PC-3 (cell line): ENCODE results near the gene PRKN. TPM values are rescaled to one million over a fixed set of nuclear protein-coding genes. Genes with fewer than 3 reads are reported as not detected.

ENCODE experiments used
- ATAC-seq: fragments of 200-7000 bp; cut with Tn5 transposase; 2 replicates; pipeline ENCODE4 v1.9.1; 2020; ENCODE audit warnings: mild to moderate bottlenecking, moderate library complexity
- BruUV-seq: library from RNA; stranded (reverse); fragments of 400-500 nt; replicated peaks from 2 replicates; lab custom pipeline; 2021; lab: Mats Ljungman, UMichigan
- CTCF ChIA-PET: fragments of 300-600 bp; sonication (Branson Sonifier 250); formaldehyde crosslinking; loops from one replicate; lab custom pipeline; 2022; ENCODE audit warnings: antibody characterized with exemption; lab: Charles Lee
- POLR2A ChIA-PET: fragments of 300-600 bp; sonication (Branson Sonifier 250); formaldehyde crosslinking; loops from one replicate; lab custom pipeline; 2022; ENCODE audit warnings: antibody characterized with exemption; ENCODE audit not compliant: unreplicated experiment; lab: Charles Lee
- DNase-seq: peaks from one replicate; pipeline ENCODE4 v3.0.0-alpha.2; 2015
- H2AFZ ChIP-seq: fragments of 300-600 bp; sonication (generic); 2 replicates; pipeline ENCODE4 v1.6.0; 2016; ENCODE audit warnings: antibody characterized with exemption, low read length
- H3F3A ChIP-seq: fragments of 300-600 bp; sonication (generic); one replicate; pipeline ENCODE4 v1.6.0; 2017; ENCODE audit warnings: antibody characterized with exemption, low read length, control low read depth, mild to moderate bottlenecking; ENCODE audit not compliant: unreplicated experiment
- H3K27ac ChIP-seq: fragments of 300-600 bp; sonication (generic); 2 replicates; pipeline ENCODE4 v1.5.1; 2016; ENCODE audit warnings: mild to moderate bottlenecking, low read length
- H3K27me3 ChIP-seq: fragments of 300-600 bp; sonication (generic); 2 replicates; pipeline ENCODE4 v1.6.1; 2016; ENCODE audit warnings: low read length, mixed read lengths
- H3K36me3 ChIP-seq: fragments of 300-600 bp; sonication (generic); 2 replicates; pipeline ENCODE4 v1.6.1; 2016; ENCODE audit warnings: low read depth, mixed run types, low read length, mixed read lengths
- H3K4me1 ChIP-seq: fragments of 300-600 bp; sonication (generic); 2 replicates; pipeline ENCODE4 v1.5.1; 2016; ENCODE audit warnings: low read length; ENCODE audit not compliant: insufficient read depth
- H3K4me2 ChIP-seq: fragments of 300-600 bp; sonication (generic); 2 replicates; pipeline ENCODE4 v1.6.0; 2016; ENCODE audit warnings: low read length
- H3K4me3 ChIP-seq: fragments of 300-600 bp; sonication (generic); 2 replicates; pipeline ENCODE4 v1.5.1; 2016; ENCODE audit warnings: mild to moderate bottlenecking, low read length, mixed read lengths
- H3K79me2 ChIP-seq: fragments of 300-600 bp; sonication (generic); 2 replicates; pipeline ENCODE4 v1.6.1; 2017; ENCODE audit warnings: low read length, mixed read lengths
- H3K9ac ChIP-seq: fragments of 300-600 bp; sonication (generic); 2 replicates; pipeline ENCODE4 v1.6.0; 2016; ENCODE audit warnings: mild to moderate bottlenecking, low read length
- H3K9me2 ChIP-seq: fragments of 300-600 bp; sonication (generic); replicated peaks from 2 replicates; pipeline ENCODE4 v1.6.1; 2016; ENCODE audit warnings: mixed run types, low read length, mixed read lengths
- H3K9me3 ChIP-seq: fragments of 300-600 bp; sonication (generic); 2 replicates; pipeline ENCODE4 v1.6.1; 2016; ENCODE audit warnings: low read length, mixed read lengths
- H4K20me1 ChIP-seq: fragments of 300-600 bp; sonication (generic); 2 replicates; pipeline ENCODE4 v1.6.1; 2016; ENCODE audit warnings: low read length, mixed read lengths
- EZH2 ChIP-seq: fragments of 300-600 bp; sonication (generic); IDR thresholded peaks from one replicate; pipeline ENCODE4 v1.6.1; 2017; ENCODE audit warnings: antibody characterized with exemption, mild to moderate bottlenecking, low read length; ENCODE audit not compliant: unreplicated experiment
- EZH2phosphoT487 ChIP-seq: fragments of 300-600 bp; sonication (generic); IDR thresholded peaks from 2 replicates; pipeline ENCODE4 v1.6.1; 2018; ENCODE audit warnings: mild to moderate bottlenecking, antibody characterized with exemption, low read length, borderline replicate concordance
- intact Hi-C: fragments of 100-400 bp; cut with micrococcal nuclease; formaldehyde crosslinking; loops from 2 replicates; pipeline ENCODE4 v1.9.0; 2023
- total RNA-seq: library from RNA; depleted of rRNA; stranded (reverse); fragments of >200 nt; gene quantifications from 2 replicates; pipeline ENCODE4 v1.2.3, GENCODE V29; 2014
- TF ChIP-seq, protein P1 (sequence below): fragments of 300-600 bp; sonication (generic); conservative IDR thresholded peaks from 2 replicates; pipeline ENCODE4 v1.5.1; 2017; ENCODE audit warnings: antibody characterized with exemption, low read depth, mild to moderate bottlenecking, low read length

PRKN gene
- total RNA-seq, 1 experiment from 2014 or later = not detected

DNA sequence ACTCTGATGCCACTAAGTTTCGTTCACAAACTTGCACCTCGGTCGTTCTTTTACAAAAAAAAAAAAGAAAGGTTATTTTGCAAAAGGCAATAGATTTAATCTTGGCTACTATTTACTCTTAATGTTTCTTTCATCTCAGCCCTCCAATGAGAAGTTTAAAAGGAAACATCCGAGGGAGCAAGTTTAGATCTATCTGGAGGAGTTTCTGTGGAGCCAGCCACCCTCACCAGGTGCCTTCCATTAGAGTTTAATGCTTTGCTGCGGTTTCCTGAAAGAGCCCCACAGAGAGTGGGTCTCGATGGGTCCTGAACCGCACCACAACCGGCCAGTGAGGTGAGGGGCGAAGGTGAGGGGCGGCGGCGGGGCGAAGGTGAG, 632 bp downstream of the PRKN start:
- ATAC-seq = peak; percentile 14; the same call in 1 of the 2 replicates
- POLR2A ChIA-PET = no interaction called here
- no peaks in the 10 kb centered on the region for H3K79me2 ChIP-seq

DNA sequence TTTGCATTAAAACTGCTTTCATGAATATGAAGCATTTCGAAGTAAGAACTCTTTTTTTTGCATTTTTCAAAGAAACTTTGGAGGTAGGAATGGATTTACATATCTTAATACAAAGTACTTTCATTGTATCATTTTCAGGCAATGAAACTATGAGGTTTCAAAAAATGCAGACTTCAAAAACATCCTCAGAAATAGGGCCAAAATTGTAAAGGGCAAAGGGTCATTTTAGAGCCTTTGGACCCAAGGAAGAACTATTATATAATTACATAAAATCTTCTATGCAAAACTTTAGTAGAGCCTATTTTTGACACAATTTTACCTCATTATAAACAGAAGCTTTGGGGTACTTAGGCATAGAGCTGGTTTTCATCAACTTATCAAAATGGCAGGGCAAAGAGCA, 4.9 kb downstream of the PRKN start:
- no peak overlapping the region for H3K4me3 ChIP-seq
- H3K4me1 ChIP-seq = peaks cover 8% of the 10 kb centered on the region; the same call in 1 of the 2 replicates
- H4K20me1 ChIP-seq = no peaks in the 10 kb centered on the region
- no peak for ATAC-seq
- no peak overlapping the region for H3K4me2 ChIP-seq
- intact Hi-C loops = no loop called here
- no peaks in the 10 kb centered on the region for H3K27me3 ChIP-seq
- no peak for DNase-seq
- no peaks in the 10 kb centered on the region for H3K9me3 ChIP-seq
- no peak overlapping the region for H3K27ac ChIP-seq
- BruUV-seq = no TSS peak
- TF ChIP-seq EZH2 = no peak
- TF ChIP-seq, protein P1, sequence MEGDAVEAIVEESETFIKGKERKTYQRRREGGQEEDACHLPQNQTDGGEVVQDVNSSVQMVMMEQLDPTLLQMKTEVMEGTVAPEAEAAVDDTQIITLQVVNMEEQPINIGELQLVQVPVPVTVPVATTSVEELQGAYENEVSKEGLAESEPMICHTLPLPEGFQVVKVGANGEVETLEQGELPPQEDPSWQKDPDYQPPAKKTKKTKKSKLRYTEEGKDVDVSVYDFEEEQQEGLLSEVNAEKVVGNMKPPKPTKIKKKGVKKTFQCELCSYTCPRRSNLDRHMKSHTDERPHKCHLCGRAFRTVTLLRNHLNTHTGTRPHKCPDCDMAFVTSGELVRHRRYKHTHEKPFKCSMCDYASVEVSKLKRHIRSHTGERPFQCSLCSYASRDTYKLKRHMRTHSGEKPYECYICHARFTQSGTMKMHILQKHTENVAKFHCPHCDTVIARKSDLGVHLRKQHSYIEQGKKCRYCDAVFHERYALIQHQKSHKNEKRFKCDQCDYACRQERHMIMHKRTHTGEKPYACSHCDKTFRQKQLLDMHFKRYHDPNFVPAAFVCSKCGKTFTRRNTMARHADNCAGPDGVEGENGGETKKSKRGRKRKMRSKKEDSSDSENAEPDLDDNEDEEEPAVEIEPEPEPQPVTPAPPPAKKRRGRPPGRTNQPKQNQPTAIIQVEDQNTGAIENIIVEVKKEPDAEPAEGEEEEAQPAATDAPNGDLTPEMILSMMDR = no peak
- no peak for TF ChIP-seq EZH2phosphoT487
- no peaks in the 10 kb centered on the region for H3K79me2 ChIP-seq
- CTCF ChIA-PET = no interaction called here
- POLR2A ChIA-PET = no interaction called here
- no peak overlapping the region for H3K9ac ChIP-seq
- no peaks in the 10 kb centered on the region for H3K36me3 ChIP-seq
- no peak overlapping the region for H2AFZ ChIP-seq
- H3F3A ChIP-seq = no peaks in the 10 kb centered on the region
- H3K9me2 ChIP-seq = no peaks in the 10 kb centered on the region

More for the DNA sequence above, 632 bp downstream of the PRKN start:
- no peaks in the 10 kb centered on the region for H3K9me3 ChIP-seq
- TF ChIP-seq EZH2 = no peak
- no peak for TF ChIP-seq EZH2phosphoT487
- TF ChIP-seq, protein P1 = no peak
- no peak overlapping the region for H3K27ac ChIP-seq
- H3K4me1 ChIP-seq = peaks cover 14% of the 10 kb centered on the region; the same call in 1 of the 2 replicates
- CTCF ChIA-PET = no interaction called here
- intact Hi-C loops = loop anchor here (1.0 kb wide), 1 partner anchor 23 kb away; no protein-coding TSS in a partner anchor
- H3K4me2 ChIP-seq = peak overlapping the region; percentile 88
- H4K20me1 ChIP-seq = no peaks in the 10 kb centered on the region
- peak overlapping the region; percentile 70 for H3K9ac ChIP-seq
- H3K36me3 ChIP-seq = no peaks in the 10 kb centered on the region
- peak overlapping the region; percentile 86 for H2AFZ ChIP-seq
- H3K9me2 ChIP-seq = no peaks in the 10 kb centered on the region
- BruUV-seq = no TSS peak
- DNase-seq = peak; percentile 3
- H3K27me3 ChIP-seq = no peaks in the 10 kb centered on the region
- no peaks in the 10 kb centered on the region for H3F3A ChIP-seq
- peak overlapping the region; percentile 82 for H3K4me3 ChIP-seq

DNA sequence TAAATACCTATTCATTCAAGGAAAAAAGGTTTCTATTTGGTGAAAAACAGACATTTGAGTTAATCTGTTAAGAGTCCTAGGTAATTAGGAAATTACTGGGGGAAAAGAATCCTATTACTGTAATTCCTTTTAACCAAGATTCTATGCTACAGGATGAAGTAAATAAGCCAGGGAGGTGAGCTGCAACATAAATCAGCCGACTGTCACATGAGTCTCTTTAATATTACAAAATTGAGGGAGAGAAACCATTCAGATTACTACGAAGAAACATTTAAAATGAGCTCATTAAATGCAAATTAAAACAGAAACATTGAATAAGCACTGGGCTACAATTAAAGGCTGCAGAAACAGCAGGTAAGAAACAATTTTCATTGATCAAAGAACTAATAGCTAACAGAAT, 5.3 kb downstream of the PRKN start:
- no peaks in the 10 kb centered on the region for H3F3A ChIP-seq
- no peaks in the 10 kb centered on the region for H3K36me3 ChIP-seq
- H3K9ac ChIP-seq = no peak overlapping the region
- ChIA-PET POLR2A (no interaction called here), CTCF (no interaction called here)
- H3K4me1 ChIP-seq = peaks cover 8% of the 10 kb centered on the region; the same call in 1 of the 2 replicates
- intact Hi-C loops = no loop called here
- no peak overlapping the region for H2AFZ ChIP-seq
- no peaks in the 10 kb centered on the region for H4K20me1 ChIP-seq
- H3K9me2 ChIP-seq = no peaks in the 10 kb centered on the region
- no peaks in the 10 kb centered on the region for H3K79me2 ChIP-seq
- no peaks in the 10 kb centered on the region for H3K27me3 ChIP-seq
- H3K27ac ChIP-seq = no peak overlapping the region
- no peak overlapping the region for H3K4me2 ChIP-seq
- no peak for TF ChIP-seq EZH2
- TF ChIP-seq, protein P1 = no peak
- TF ChIP-seq EZH2phosphoT487 = no peak
- no TSS peak for BruUV-seq
- ATAC-seq (no peak), DNase-seq (no peak)
- no peaks in the 10 kb centered on the region for H3K9me3 ChIP-seq
- no peak overlapping the region for H3K4me3 ChIP-seq
